Measurements from ENCODE around the gene PGC. TPM values are rescaled to one million over a fixed set of nuclear protein-coding genes. Genes with fewer than 3 reads are reported as not detected.

Gene PGC
- total and polyA plus RNA-seq, 9 of the 15 experiments (the other 6 are each of a cell fraction or from before 2014, with no cell fraction given) = 0.17 to 0.40 TPM; not detected in 7

DNA sequence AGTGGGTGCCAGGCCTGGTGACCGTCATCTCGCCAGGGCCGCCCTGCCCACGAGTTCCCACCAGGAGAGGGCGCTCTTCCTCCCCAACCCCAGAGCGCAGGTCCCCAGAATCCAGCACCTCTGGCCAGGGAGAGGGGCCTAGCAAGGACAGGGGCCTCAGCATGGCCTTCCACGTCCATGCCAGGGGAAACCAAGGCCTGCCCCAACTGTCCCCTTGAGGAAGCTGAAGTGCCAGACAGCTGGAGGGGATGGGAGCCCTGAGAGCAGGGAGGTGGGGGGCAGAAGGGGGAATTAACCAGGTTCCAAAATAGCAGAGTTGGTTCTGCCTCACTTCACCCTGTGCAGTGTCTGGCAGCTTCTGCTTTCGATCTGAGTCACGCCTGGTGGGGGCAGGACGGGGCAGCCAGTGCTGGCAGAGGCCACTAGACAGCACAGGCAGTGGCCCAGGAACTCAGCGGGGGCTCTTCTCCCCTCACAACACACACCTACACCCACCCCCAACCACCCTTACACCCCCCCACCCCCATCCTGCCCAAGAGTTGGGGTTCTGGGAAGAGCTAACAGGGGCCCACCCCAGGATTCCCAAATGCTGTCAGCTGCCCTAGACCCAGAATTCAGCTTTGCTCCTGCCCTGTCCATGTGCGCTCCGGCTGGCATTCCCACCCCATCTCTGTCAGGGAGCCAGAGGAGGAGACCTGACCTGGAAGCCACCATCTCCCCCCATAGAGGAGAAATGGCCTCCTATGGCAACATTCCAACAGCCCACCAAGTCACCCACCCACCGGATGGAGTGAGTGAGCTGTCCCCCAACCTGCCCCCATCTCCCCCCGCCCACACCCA lies 41.0 kb downstream of the PGC start (continued):
- TF ChIP-seq, protein P1, sequence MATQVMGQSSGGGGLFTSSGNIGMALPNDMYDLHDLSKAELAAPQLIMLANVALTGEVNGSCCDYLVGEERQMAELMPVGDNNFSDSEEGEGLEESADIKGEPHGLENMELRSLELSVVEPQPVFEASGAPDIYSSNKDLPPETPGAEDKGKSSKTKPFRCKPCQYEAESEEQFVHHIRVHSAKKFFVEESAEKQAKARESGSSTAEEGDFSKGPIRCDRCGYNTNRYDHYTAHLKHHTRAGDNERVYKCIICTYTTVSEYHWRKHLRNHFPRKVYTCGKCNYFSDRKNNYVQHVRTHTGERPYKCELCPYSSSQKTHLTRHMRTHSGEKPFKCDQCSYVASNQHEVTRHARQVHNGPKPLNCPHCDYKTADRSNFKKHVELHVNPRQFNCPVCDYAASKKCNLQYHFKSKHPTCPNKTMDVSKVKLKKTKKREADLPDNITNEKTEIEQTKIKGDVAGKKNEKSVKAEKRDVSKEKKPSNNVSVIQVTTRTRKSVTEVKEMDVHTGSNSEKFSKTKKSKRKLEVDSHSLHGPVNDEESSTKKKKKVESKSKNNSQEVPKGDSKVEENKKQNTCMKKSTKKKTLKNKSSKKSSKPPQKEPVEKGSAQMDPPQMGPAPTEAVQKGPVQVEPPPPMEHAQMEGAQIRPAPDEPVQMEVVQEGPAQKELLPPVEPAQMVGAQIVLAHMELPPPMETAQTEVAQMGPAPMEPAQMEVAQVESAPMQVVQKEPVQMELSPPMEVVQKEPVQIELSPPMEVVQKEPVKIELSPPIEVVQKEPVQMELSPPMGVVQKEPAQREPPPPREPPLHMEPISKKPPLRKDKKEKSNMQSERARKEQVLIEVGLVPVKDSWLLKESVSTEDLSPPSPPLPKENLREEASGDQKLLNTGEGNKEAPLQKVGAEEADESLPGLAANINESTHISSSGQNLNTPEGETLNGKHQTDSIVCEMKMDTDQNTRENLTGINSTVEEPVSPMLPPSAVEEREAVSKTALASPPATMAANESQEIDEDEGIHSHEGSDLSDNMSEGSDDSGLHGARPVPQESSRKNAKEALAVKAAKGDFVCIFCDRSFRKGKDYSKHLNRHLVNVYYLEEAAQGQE (IDR thresholded peaks at IDR 0.05; ENCODE audit: borderline replicate concordance) = peak; percentile 84
- TF ChIP-seq, protein P1 (CRISPR knock-in tag; IDR thresholded peaks at IDR 0.05; ENCODE audit: low read depth) = no peak
- TF ChIP-seq KAT7 (CRISPR knock-in tag; IDR thresholded peaks at IDR 0.05; ENCODE audit: borderline replicate concordance) (no peak), TBL1XR1 (IDR thresholded peaks at IDR 0.05; ENCODE audit: low read length in 2 of 2) (no peak), XRCC4 (IDR thresholded peaks at IDR 0.05; ENCODE audit: extremely low read depth, insufficient read depth, insufficient read length) (no peak), DACH1 (IDR thresholded peaks at IDR 0.05; ENCODE audit: partially characterized antibody) (no peak), NR2F6 (CRISPR knock-in tag; IDR thresholded peaks at IDR 0.05) (no peak), HDAC8 (tag; IDR thresholded peaks at IDR 0.05) (no peak), ARID2 (IDR thresholded peaks at IDR 0.05) (0 out of 2 replicates have a peak, but pooled peaks have one; percentile 43), RAD51 (IDR thresholded peaks at IDR 0.05; ENCODE audit: borderline replicate concordance, low read depth) (no peak), RB1 (IDR thresholded peaks at IDR 0.05; ENCODE audit: low read depth) (peak; percentile 73; the same call in 1 of the 2 replicates), STAG1 (CRISPR knock-in tag; IDR thresholded peaks at IDR 0.05; ENCODE audit: borderline replicate concordance) (peak; percentile 74; the same call in 1 of the 2 replicates), JUNB (CRISPR knock-in tag; conservative IDR thresholded peaks at IDR 0.05) (no peak), MEIS2 (IDR thresholded peaks at IDR 0.05; ENCODE audit: partially characterized antibody) (no peak), SMAD3 (CRISPR knock-in tag; conservative IDR thresholded peaks at IDR 0.05) (no peak), ADNP (tag; IDR thresholded peaks at IDR 0.05) (no peak), SREBF2 (CRISPR knock-in tag; IDR thresholded peaks at IDR 0.05) (no peak)
- TF ChIP-seq, protein P2, sequence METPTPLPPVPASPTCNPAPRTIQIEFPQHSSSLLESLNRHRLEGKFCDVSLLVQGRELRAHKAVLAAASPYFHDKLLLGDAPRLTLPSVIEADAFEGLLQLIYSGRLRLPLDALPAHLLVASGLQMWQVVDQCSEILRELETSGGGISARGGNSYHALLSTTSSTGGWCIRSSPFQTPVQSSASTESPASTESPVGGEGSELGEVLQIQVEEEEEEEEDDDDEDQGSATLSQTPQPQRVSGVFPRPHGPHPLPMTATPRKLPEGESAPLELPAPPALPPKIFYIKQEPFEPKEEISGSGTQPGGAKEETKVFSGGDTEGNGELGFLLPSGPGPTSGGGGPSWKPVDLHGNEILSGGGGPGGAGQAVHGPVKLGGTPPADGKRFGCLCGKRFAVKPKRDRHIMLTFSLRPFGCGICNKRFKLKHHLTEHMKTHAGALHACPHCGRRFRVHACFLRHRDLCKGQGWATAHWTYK (CRISPR knock-in tag; IDR thresholded peaks at IDR 0.05) = no peak
- TF ChIP-seq, protein P3, sequence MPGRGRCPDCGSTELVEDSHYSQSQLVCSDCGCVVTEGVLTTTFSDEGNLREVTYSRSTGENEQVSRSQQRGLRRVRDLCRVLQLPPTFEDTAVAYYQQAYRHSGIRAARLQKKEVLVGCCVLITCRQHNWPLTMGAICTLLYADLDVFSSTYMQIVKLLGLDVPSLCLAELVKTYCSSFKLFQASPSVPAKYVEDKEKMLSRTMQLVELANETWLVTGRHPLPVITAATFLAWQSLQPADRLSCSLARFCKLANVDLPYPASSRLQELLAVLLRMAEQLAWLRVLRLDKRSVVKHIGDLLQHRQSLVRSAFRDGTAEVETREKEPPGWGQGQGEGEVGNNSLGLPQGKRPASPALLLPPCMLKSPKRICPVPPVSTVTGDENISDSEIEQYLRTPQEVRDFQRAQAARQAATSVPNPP (IDR thresholded peaks at IDR 0.05; ENCODE audit: borderline replicate concordance, insufficient read depth, insufficient read length) = no peak
